HG02763 (cell line): ENCODE measurements around the gene LRPPRC.

ENCODE experiments used
- ATAC-seq: cut with Tn5 transposase; IDR thresholded peaks from one replicate; pipeline ENCODE4 v1.9.1; 2021; ENCODE audit warnings: mild to moderate bottlenecking, moderate library complexity; ENCODE audit not compliant: unreplicated experiment

Gene LRPPRC

GRCh38 chr2:43980902-43981301 lies 14.9 kb downstream of the LRPPRC start:
- ATAC-seq = no peak

GRCh38 chr2:43977677-43978375 lies 18.0 kb downstream of the LRPPRC start:
- ATAC-seq = no peak

DNA sequence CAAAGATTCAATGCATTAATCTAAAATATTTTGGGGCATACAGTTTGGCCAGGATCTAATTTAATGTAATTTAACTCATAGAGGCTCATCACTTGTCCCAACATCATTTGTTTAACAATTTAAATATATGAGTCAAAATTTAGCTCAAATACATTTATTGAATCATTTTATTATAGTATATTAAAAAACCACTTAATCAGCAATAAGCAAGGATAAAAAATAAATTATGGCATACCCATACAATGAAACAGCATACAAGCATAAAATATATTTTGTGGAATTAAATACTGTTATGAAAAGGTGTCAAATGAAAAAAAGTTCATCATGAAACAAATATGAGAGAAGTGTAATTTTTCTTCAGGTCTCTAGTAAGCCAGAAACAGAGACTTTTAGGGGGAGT lies 34.9 kb downstream of the LRPPRC start:
- ATAC-seq = no peak

DNA sequence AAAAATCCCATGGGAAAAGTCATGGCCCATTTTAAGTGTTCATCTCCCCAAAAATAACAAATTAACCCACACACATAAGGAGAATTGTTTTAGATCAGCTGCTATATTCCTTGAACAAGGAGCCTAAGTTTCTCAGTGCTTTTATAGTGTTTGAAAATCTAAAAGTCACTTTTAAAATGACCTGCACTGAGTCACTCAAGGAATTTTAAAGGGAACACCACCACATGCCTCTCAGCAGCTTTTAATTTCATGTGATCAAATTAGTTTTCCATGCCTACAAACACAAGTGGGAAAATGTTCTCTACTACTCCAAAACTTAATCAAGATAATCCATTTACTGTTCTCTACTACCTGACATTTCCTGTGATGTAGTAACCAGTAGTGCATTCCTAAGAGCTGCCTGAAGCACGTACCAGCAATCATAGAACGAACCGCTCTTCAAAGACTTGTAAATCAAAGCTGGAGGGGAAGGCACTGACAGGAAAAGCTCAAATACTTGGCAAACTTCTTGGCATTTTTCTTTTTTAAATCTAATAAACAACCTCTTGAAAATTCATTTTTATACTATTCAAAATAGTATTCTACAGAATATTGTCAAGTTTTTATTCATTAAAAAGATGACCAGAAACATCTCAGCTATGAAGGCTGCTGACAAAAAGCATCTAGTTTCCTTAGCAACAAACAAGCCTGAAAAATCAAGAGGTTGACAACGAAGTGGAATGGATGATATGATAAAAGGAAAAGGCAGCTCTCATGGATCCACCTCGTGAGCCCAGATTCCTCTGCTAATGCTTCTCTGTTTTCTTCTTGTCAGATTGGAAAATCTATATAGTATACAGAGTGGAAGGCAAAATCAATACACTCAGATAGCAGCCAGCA lies 37.2 kb downstream of the LRPPRC start:
- ATAC-seq = no peak

- no peak for ATAC-seq
Observed at GRCh38 chr2:43950383-43951008, 45.3 kb downstream of the LRPPRC start.

GRCh38 chr2:43948370-43948769 lies 47.4 kb downstream of the LRPPRC start:
- no peak for ATAC-seq

- no peak for ATAC-seq
Observed at GRCh38 chr2:43946685-43947084, 49.1 kb downstream of the LRPPRC start.

- no peak for ATAC-seq
Observed at GRCh38 chr2:43945439-43945838, 50.4 kb downstream of the LRPPRC start.

DNA sequence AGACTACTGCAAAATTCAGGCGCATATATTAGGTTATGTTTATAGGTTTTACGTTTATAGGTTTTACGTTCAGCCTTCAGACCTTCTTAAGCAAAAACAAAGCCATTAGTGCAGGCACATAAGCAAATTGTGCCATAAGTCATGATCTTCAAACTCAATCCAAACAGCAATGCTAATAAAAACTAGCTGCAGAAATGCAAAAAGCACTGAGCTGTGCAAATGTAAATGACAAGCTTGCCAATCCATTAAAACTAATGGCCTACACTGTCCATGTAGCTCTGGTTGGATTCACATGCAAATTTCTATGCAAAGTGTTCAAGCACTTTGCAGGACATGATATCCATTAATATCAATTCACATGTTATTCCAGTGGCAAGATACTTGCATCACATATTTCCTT lies 50.9 kb downstream of the LRPPRC start:
- ATAC-seq = no peak

DNA sequence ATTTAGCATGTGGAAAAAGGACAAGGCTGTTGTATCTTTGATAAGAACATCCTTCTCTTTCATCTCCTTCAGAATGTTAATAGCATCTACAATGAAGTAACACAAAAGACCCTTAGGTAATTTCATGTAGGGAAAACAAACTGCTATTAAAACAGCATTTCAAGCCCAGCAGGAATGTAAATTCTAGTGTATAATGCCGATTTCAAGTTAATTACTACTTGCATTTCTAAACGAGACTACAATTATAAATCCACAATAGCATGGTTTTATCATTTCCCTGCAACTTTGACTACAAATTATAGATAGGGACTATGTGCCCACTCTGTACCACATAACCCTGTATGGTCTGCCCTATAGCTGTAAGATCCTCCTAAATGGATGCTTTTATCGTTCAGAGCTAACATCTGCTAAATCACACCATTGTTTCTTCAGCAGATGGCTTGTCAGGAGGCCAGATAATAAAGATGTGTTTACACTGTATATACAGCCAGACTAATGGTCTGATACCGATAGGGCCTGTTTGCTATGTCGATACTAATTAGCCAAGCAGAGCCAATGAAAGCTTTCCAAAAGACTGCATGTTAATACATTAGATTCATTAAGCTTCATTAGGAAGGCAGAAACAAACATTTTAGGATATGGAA lies 51.9 kb downstream of the LRPPRC start:
- ATAC-seq = no peak

DNA sequence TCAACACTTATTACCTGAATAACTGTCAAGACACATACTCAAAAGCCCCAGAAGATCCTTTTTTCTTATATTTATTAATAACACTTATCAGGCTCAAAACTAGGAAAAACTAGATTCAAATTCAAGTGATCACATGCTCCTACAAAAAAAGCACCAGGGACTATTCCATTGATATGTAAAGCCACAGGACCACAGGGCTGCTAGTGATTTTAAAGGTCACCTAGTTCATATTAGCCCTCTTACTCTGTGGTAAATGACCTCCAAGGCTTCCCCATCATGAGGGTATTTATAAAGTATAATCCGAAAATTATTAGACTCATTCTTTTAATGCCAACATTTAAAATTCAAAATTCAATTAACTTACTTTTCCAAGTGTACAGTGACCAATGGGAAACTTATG lies 52.5 kb downstream of the LRPPRC start:
- no peak for ATAC-seq

DNA sequence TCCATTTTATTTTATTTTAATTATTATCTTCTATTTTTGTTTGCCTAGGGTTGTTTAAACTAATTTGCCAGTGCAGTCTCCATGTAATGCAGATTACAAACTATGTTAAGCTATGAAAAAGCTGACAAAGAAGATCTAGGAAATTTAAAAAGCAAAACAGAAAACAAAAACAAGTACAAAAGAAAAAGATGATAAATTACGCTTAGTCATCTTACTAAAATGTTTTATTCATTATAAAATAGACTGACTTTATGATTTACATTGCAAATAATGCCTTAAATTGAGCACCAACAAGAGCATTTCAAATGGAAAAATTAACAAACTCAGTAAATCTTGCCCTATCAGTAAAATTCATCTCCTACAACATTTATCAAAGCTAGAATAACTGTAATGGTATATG lies 52.9 kb downstream of the LRPPRC start:
- ATAC-seq = no peak

DNA sequence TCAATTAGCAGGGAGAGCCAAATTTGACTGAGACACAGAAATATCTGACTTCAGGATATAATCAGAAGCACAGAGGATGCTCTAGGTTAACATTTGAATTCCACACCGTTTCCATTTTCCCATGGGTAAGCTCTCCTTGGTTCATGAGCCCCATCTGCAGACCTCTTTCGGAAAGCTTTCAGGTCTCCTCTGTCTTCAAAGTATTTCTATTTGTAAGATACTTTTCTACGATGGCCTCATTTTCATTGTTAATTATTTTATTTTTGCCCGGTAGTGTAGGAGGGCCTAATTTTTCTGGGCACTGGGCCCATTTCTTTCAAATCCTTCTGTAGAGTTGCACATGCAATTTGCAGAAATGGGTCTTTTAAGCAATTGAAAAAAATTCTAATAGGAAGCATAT lies 53.8 kb downstream of the LRPPRC start:
- no peak for ATAC-seq

DNA sequence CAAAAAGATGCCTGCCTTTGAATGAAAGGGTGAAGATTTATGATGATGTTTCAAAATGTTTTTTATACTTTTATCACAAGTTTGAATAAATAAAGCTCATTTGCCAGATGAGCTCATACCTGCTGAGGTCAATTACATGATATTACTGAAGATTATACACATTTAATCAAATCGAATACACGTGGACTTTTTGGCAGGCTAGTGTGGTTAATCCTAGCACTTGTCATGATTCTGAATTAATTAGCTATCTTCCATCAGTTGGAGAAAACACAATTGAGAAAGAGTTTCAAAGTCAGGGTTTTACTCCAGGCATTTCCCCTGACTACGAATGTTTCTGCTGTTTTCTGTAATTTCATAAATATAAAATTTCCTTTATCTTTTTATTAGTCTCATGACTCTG lies 54.4 kb downstream of the LRPPRC start:
- ATAC-seq = no peak

- no peak for ATAC-seq
Observed at GRCh38 chr2:43939695-43940256, 56.0 kb downstream of the LRPPRC start.

- no peak for ATAC-seq
Observed at GRCh38 chr2:43937269-43937820, 58.4 kb downstream of the LRPPRC start.

DNA sequence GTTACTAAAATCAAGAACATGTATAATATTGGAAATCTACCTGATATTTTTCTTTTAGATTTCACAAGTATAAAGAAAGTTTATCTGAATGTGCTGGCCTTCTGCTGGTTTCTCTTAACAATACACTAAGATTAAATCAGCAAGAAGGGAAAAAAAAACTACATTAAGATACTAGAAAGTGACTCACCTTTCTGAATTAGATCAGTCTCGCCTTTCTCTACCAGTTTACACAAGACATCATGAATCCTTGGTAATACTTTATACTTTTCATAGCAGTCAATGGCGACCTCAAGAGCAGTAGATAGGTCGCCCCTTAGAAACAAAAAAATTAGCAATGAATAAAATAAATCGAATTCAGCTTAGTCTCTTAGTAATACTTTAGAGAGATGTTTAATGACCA lies 61.2 kb downstream of the LRPPRC start:
- no peak for ATAC-seq

DNA sequence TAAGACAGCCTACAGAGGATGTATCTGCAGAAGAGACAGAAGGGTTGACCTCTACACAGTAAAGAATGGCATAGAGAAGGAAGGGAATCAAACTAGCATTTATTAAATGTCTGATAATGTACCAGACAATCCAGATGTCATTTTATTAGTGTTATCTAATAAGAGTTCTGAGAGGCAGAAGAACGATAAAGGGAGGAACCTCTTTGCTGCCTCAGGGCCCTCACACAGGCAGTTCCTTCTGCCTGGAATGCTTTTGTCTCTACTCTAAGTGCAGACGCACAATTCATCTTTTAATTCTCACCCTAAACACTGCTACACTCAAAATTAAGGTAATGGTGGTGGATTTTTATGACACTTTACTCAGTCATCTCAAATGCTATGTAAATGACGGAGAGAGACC lies 64.5 kb downstream of the LRPPRC start:
- no peak for ATAC-seq

GRCh38 chr2:43927442-43927841 lies 68.3 kb downstream of the LRPPRC start:
- ATAC-seq = no peak

DNA sequence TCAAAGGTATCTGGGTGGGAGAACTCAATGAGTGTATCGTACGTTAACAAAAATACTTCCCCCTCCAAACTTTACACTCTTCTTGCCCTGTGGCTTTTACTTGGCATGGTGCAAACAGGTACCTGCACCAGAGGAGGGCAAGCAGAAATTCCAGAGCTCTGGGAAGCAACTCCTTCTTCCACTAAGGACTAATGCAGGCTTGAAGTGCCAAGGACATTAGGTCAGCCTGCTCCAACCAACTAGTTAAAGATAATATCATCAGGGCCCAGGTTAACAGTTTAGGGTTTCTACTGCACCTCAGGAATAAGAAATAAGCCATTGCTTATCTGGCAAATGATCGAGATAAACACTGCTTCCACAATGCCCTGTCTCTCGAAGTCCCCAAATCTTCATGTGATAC lies 70.4 kb downstream of the LRPPRC start:
- no peak for ATAC-seq

GRCh38 chr2:43924463-43924862 lies 71.3 kb downstream of the LRPPRC start:
- ATAC-seq = no peak
